Hematopoietic multipotent progenitor cell treated with erythropoietin and hydrocortisone succinate and interleukin-3 and kit ligand, for 17 days (in vitro differentiated cells): Measurements from ENCODE around the gene HAPLN2.
"Not testable (repeated sequence)": the region's sequence is repeated elsewhere in the genome, so short reads cannot be mapped to it uniquely, and the experiment has no call there.

Experiments
- DNase-seq: peaks from one replicate; pipeline ENCODE4 v3.0.0-alpha.2; 2015; ENCODE audit warnings: low spot score

The HAPLN2 gene

DNA sequence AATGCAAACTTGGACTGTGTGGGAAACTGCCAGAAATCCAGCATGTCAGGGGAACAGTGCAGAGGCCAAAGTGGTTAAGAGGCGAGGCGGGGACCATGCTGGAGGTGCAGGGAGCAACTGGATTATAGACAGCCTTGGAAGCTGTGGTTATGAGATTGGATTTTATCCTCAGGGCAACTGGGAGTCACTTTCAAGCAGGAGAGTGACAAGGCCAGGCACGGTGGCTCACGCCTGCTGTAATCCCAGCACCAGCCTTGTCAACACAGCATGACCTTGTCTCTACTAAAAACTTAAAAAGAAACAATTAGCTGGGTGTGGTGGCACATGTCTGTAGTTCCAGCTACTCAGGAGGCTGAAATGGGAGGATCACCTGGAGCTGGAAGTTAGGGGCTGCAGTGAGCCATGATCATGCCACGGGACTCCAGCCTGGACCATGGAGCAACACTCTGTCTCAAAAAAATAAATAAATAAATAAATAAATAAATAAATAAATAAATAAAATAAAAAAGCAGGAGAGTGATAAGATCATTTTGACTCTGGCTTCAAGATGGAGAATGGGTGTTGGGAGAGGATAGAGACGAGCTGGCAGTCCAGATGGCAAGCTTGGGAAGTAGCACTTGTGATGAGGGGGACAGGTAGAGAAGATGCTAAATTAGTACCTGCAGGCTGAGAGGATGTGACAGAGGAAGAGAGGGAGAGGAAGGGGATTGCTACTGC, 3.5 kb downstream of the HAPLN2 start:
- no peak for DNase-seq

DNA sequence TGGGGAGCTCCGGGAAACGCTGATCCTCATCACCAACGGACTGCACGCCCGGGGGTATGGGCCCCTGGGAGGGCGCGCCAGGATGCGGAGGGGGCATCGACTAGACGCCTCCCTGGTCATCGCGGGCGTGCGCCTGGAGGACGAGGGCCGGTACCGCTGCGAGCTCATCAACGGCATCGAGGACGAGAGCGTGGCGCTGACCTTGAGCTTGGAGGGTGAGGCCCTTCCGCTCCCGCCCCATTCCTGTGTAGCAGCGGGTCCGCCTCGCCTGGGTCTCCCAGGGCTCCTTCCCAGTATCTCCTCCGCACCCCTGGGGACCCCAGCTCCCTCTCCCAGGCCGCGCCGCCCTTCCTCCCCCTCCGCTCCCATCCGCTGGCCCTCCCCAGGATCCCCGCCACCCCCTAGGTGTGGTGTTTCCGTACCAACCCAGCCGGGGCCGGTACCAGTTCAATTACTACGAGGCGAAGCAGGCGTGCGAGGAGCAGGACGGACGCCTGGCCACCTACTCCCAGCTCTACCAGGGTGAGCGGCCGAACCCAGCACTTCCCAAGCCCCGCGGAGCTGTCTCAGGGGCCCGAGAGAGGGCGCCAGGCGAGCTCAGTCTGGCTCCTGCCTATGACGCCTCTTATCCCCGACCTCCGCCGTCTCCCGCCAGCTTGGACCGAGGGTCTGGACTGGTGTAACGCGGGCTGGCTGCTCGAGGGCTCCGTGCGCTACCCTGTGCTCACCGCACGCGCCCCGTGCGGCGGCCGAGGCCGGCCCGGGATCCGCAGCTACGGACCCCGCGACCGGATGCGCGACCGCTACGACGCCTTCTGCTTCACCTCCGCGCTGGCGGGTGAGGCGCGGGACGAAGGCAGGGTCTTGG, 5.0 kb downstream of the HAPLN2 start:
- DNase-seq: no peak

DNA sequence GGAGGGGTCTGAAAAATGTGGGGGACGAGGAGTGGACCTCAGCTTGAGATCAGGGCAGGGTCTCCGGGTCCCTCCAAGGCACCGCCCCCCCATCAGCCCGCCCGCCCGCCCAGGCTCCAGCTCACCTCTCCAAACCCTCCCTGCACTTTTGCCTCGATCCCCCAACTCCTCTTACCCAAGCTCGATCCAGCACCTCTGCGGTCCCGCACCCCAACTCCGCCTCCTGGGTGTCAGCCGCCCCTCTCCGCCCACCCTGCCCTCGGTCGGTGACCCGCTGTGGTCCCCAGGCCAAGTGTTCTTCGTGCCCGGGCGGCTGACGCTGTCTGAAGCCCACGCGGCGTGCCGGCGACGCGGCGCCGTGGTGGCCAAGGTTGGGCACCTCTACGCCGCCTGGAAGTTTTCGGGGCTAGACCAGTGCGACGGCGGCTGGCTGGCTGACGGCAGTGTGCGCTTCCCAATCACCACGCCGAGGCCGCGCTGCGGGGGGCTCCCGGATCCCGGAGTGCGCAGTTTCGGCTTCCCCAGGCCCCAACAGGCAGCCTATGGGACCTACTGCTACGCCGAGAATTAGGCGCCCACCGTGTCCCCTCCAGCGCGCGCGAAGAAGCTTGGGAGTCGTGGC, 5.7 kb downstream of the HAPLN2 start:
- no peak for DNase-seq

DNA sequence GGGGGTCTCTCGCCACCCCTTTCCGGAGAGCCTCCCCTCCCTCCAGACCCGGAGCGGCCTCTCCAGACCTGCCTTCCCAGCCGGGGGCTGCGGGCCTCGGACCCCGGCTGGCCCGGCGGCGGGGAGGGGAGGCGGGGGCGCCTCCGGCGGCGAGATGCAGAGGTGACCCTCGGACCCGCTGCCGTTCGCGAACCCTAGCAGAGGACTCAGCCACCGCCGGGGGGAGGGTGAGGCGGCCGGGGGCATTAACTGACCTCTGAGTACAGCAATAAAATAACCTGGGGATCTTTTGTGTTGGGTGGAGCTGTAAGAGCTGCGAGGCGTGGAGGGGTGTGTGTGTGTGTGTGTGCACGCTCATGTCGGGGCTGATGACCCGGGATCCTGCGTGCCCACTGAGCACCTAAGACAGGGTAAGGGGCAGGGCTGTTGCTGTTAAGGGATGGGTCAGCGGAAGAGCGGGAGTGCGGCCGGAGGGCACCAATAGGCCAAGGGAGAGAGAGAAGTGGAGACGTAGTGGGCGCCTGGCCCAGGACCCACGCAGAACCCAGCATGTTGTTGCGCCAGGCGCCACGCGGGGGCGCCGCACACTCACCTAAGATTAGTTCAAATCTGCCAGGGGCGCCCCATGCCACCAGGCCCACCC, 6.3 kb downstream of the HAPLN2 start:
- peak; percentile 47 for DNase-seq

DNA sequence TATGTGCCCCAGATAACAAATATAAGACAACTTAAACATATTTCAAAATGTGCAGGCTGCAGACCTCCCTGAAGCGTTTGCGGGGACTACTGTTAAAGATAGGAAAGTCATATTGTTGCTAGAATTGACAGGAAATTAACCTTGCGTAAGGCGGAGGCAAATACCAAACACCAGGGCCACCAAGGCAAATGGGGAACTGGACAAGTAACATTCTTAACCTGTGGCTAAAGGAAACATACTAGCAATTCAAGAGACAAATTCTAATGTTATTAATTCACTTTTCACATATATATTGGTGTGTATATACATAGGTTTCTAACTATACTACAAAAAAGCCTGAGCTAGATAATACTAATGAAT, 6.8 kb downstream of the HAPLN2 start:
- no peak for DNase-seq

DNA sequence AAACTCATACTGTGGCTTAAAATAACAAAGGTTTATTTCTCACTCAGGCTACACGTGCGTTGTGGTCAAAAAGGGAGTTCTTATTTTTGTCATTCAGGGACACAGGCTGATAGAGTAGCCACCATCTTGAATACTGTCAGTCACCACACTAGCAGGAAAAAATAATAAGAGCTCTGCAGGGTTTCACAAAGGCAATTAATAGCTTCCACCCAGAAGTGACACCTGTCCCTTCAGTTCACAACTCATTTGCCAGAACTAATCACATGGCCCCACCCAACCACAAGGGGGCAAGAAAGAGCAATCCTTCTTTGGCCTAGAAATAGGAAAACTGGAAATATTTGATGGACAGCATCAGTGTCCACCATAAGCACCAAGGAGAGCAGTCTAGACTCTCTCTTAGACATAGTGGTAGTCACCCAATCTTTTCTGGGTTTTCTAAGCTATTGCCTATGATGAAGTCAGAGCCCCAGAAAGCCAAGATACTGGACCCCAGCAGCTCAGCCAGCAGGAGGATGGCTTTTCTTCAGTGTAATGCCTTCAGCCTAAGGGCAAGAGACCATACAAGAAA, 8.2 kb downstream of the HAPLN2 start:
- peak; percentile 47 for DNase-seq

DNA sequence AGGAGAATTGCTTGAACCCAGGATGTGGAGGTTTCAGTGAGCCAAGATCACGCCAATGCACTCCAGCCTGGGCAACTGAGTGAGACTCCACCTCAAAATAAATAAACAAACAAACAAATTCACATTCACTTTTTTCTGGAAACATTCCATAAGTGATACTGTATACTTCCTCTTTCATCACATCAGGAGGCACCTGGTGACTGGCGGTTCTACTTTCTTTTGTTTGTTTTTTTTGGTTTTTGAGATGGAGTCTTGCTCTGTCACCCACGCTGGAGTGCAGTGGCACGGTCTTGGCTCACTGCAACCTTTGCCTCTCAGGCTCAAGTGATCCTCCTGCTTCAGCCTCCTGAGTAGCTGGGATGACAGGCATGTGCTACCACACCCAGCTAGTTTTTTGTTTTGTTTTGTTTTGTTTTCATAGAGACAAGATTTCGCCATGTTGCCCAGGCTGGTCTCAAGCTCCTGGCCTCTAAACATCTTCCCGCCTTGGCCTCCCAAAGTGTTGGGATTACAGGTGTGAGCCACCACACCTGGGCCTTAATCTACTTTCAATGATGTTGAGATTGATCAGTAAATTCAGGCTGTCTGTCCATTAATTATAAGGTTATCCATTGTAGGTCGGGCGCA, 10.7 kb downstream of the HAPLN2 start:
- no peak for DNase-seq

DNA sequence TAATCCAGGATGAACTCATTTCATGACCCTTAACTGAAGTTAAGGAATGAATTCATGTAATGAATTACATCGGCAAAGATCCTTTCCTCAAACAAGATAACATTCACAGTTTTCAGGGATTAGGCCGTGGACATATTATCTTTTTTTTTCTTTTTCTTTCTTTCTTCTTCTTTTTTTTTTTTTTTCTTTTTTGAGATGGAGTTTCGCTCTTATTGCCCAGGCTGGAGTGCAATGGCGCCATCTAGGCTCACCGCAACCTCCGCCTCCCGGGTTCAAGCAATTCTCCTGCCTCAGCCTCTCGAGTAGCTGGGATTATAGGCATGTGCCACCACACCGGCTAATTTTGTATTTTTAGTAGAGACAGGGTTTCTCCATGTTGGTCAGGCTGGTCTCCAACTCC, 11.9 kb downstream of the HAPLN2 start:
- DNase-seq: not testable (repeated sequence)

DNA sequence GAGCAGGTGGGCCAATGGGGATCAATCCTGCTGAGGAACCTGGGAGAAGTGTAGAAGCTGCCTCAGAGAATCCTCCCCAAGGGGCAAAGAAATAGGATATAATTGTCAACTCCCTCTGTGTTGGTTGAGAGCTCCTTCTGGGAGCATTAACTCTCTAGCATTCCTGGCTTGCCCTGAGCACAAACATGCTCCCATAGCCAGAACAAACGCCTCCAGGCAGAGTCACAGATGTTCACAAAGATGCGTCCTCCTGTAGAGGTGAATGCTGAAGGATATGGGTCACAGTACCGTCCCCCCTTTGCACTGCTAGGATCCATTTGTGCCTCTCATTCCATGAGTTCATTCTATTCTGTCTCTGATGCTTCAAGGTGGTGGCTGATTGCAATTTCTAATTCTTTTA, 13.1 kb downstream of the HAPLN2 start:
- DNase-seq: no peak

DNA sequence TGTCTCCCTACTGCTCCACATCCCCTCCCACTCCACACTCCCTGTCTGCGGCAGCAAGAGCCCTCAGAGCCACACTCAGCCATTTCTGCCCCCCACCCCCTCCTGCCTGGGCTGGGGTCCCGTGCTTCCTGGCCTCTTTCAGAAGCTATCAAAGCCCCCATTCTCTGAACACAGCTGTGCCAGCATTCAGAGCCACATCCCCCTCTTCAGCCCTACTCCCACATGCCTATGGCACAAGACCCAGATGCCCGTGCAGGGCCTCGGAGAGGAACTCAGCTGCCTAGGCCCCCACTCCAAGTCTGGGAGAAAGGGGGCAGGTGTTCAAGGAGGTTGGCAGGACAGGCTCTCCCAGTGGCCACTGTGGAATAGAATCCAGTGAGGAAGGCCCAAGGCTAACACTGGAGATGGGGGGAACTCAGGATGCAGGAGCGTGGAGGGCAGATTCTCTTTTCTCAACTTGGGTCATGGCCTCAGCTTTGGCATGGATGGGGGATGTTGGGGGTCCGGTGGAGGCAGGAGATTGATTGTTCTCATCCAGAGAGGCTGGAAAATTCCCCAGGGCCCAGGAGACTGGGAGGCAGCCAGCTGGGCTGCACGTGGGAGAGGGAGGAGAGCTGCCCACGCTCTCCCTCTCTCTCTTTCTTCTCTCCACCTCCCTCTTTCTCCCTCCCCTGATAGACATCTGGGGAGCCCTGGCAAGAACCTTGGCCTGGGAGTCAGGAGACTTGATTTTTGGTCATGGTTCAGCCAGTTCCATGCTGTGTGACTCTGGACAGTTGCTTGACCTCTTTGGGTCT, 19.2 kb downstream of the HAPLN2 start:
- DNase-seq: no peak

DNA sequence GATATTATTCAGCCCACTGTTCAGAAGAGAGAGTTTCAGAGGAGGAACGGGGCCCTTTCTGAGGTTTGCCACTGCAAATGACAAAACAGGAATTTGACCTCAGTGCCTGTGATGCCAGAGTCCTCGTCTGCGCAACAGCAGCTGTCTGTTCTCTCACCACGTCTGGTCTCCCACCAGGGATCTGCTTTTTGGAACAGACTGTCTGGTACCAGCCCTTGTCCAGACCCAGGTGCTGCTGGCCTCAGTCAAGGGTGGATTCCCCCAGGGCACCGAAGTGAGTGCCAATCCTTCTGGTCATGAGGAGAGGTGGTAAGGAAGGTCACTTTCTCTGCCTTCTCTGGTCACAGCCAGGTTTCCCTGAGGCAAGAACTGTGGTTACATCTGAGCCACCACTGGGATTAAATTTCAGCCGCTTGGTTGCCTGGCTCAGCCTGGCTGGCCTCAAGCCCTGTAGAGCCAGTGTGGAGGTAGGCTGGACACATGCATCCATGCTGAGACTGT, 20.4 kb downstream of the HAPLN2 start:
- no peak for DNase-seq

DNA sequence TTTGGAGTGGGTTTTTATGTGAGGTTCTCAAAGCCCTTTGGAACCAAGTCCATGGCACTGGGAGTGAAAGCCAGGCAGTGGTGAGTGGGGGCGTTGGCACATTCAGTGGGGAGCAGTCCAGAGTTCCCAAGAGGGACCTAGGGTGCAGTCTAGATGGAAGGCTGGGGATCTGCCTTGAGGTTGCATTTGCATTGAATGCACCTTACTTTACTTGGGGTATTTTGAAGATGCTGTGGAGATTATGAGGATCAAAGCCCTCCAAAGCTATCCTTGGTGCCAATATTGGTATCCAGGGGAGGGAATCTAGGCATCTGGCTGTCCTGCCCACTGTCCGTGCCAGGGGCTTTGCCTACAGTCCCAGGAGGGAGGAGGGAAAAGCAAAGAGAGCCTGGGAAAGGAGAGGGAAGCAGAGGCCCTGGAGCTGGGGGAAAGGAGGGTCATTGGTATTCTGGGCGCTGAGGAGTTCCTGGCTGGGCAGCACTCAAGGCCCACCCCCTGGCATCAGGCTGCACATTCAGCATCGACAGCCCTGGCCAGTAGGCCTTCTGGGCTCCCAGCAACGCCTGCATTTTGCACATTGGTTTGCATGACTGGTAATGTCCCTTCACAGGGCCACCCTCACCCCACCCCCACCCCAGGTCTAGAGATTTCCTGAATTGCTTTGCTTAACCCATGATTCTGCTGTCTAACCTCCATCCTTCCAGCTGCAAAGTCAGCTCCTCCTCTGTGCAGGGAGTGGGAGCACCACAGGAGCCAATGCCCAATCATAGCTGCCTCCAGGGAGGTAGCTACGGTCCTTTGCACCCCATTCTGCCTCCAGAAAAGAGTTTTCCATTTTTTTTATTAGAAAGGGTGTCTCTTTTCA, 21.9 kb downstream of the HAPLN2 start:
- no peak for DNase-seq

DNA sequence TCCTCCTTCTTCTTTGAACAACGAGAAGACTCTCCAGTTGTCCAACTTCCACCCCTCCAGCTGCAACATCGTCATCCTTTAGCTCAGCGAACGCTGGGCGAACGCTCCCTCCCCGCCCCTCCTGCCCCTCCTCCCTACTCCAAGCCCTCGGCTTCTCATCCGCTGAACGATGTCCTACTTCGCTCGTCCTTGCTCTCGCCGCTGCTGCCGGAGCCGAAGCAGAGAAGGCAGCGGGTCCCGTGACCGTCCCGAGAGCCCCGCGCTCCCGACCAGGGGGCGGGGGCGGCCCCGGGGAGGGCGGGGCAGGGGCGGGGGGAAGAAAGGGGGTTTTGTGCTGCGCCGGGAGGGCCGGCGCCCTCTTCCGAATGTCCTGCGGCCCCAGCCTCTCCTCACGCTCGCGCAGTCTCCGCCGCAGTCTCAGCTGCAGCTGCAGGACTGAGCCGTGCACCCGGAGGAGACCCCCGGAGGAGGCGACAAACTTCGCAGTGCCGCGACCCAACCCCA, 22.6 kb downstream of the HAPLN2 start, which contains the start of gene BCAN:
Gene BCAN, plus strand, starts transcription at position 357 of the 504 bp plus-strand sequence. CDS start 3,938 bp downstream, outside the sequence.
- no peak for DNase-seq

DNA sequence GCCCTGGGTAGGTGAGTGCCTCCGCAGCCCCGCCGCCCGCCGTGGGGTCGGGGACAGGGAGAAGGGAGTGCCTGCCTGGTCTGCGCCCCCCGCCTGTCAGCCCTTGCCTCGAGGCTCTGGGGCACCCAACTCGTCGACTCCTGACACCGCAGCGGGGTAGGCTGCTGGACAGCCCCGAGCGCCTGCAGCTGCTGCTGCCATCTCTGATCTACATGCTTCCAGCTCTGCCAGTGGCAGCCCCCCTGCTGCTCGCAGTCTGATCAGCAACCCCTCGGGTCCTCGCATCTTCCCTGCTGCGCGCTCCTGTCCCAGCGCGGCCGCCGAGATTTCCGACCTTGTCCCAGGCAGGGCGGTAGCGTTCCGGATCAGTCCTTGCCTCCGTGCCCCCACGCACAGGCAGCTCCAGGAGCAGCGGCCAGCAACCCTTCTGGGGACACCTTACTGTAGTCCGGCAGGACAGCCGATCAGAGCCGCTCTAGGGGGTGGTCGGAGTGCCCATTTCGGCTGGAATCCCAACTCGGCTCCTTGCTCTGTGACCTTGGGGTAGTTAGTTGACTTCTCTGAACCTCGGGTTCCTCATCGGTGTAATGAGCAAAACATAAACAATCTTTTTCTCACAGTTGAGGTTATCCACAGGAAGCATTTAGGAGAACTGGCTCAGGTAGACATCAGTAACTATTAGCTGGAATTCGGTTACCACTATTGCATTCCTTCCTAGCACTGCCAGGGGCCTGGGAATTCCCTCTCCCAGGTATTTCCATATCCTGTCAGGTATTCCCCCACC, 23.2 kb downstream of the HAPLN2 start:
- DNase-seq: no peak

DNA sequence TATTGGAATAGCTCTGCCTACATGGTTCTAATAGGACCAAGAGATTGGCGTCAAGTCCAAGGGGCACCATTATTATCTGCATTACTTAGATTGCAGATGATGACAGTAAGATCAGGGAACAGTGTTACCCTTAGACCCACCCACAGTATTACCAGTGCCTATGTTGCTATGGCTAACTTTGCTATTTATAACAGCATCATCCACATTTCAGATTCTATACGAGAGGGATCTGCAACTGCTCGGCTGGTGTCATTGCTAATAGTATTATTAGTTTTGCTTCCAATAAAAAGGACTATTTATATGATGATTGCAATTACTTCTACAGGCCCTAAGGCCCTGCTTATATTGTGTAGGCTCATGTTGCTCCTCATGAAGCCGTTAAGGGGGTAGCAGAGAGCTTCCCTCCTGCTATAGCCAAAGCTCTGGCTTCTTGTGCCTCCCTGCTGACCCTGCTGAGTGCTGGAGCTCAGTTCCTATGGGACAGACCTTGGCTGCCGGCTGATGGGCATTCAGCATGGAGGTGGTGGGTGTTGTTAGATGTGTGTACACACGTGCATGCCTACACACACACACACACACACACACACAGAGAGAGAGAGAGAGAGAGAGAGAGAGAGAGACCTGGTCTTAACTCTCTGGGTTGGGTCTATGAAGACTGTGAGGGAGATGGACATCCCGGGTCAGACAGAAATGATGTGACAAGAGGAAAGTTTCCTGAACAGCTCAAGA, 24.0 kb downstream of the HAPLN2 start:
- no peak for DNase-seq

DNA sequence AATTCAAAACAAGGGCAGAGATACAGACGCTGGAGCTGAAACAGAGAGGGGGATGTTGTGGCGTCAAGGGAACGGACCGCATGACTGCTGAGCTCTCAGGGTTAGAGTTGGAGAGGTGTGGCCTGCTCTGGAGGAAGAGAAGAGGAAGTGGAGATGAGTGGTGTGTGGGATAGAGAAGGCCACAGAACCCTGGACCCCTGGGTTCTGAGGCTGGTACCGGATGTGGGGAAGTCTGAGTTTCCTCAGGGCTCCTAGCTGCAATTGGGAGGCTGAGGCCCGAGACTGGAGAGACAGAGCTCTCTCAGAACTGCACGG, 24.5 kb downstream of the HAPLN2 start:
- DNase-seq: no peak

DNA sequence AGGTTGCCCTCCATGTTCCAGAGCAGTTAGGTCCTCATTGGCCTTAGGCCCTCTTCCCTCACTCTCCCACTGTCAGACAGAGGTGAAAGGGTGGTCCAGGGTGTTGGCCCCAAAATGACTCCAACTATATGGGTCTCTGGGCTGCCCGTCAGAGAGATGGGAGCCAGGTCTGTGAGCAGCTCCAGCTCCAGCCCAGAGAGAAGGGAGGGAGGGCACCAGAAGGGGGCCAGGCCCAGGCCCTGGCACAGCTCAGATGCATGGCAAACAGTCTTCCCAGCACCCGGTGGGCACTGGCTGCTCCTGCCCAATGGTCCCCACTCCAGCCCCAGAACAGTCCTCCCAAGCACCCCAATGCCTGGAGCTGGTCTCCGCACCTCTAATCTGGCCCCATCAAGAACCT, 24.9 kb downstream of the HAPLN2 start:
- DNase-seq: no peak

DNA sequence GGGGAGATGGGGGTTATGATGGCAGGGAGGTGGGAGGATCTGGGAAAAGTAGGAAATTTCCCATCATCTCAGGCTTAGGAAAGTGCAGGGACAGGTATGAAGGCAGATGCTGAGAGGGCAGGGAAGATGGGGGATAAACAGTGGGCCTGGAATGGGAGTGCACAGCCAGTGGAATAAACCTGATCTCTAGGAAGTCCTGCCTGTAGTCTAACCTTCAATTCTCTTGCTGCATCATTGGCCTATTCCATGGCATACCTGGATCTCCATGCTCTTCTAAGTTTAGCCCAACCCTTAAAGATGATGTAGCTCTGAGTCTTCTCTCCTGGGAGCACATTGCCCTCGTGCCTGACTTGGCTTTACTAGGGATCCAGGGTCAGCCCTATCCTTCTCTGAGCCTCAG, 25.4 kb downstream of the HAPLN2 start:
- DNase-seq: no peak
